Subcutaneous adipose tissue (tissue), 4 donors: Measurements from ENCODE around the gene AKNA. TPM values are rescaled to one million over a fixed set of nuclear protein-coding genes. Genes with fewer than 3 reads are reported as not detected.

ENCODE experiments used
- total RNA-seq, 4 donors: library from RNA; depleted of rRNA; stranded (reverse); fragments of >200 nt; gene quantifications; one replicate each; pipeline ENCODE4 v1.1.0, GENCODE V29; 2016
- TF ChIP-seq, protein P1 (sequence below): fragments of 450-650 bp; IDR thresholded peaks from one replicate; pipeline ENCODE4 v1.5.1; 2016; ENCODE audit warnings: low read depth, mild to moderate bottlenecking, control low read depth, antibody characterized with exemption, moderate library complexity

Gene AKNA, protein sequence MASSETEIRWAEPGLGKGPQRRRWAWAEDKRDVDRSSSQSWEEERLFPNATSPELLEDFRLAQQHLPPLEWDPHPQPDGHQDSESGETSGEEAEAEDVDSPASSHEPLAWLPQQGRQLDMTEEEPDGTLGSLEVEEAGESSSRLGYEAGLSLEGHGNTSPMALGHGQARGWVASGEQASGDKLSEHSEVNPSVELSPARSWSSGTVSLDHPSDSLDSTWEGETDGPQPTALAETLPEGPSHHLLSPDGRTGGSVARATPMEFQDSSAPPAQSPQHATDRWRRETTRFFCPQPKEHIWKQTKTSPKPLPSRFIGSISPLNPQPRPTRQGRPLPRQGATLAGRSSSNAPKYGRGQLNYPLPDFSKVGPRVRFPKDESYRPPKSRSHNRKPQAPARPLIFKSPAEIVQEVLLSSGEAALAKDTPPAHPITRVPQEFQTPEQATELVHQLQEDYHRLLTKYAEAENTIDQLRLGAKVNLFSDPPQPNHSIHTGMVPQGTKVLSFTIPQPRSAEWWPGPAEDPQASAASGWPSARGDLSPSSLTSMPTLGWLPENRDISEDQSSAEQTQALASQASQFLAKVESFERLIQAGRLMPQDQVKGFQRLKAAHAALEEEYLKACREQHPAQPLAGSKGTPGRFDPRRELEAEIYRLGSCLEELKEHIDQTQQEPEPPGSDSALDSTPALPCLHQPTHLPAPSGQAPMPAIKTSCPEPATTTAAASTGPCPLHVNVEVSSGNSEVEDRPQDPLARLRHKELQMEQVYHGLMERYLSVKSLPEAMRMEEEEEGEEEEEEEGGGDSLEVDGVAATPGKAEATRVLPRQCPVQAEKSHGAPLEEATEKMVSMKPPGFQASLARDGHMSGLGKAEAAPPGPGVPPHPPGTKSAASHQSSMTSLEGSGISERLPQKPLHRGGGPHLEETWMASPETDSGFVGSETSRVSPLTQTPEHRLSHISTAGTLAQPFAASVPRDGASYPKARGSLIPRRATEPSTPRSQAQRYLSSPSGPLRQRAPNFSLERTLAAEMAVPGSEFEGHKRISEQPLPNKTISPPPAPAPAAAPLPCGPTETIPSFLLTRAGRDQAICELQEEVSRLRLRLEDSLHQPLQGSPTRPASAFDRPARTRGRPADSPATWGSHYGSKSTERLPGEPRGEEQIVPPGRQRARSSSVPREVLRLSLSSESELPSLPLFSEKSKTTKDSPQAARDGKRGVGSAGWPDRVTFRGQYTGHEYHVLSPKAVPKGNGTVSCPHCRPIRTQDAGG (N-terminal part only)
- total RNA-seq = 10 to 100 TPM; 25.3 to 63.9 (median 52.6) TPM

DNA sequence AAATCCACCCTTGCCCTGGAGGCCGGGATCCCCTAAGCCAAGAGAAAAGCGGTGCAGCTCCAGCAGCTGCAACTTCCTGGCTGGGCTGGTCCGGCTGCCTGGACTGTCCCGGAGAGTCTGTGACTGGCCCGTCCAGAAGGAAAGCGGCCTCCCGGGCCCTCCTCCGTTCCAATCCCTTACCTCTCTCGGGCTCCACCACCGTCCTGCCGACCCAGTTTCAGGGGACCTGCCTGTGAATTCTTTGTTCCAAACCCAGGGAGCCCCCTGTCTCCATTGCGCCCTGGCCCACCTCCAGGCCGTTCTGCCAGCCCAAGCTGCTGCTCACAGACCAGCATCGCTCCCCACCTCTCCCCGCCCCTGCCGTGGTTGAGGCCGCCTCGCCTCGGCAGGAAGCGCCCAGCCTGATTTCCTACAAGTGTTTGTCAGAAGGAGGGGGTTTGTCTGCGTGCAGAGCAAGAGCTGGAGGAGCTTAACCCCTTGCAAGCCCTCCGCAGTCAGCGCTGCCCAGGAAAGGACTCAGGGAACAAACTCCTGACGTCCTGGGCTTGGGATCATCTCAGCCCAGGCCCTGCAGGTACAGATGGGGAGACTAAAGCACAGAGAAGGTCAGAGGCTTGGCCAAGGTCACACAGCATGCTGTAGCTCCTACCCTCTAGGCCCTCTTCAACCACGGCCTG is at the start of gene AKNA:
Gene AKNA, minus strand, starts transcription at position 303 of the 677 bp plus-strand sequence. CDS start 6,649 bp downstream, outside the sequence.
- TF ChIP-seq, protein P1, sequence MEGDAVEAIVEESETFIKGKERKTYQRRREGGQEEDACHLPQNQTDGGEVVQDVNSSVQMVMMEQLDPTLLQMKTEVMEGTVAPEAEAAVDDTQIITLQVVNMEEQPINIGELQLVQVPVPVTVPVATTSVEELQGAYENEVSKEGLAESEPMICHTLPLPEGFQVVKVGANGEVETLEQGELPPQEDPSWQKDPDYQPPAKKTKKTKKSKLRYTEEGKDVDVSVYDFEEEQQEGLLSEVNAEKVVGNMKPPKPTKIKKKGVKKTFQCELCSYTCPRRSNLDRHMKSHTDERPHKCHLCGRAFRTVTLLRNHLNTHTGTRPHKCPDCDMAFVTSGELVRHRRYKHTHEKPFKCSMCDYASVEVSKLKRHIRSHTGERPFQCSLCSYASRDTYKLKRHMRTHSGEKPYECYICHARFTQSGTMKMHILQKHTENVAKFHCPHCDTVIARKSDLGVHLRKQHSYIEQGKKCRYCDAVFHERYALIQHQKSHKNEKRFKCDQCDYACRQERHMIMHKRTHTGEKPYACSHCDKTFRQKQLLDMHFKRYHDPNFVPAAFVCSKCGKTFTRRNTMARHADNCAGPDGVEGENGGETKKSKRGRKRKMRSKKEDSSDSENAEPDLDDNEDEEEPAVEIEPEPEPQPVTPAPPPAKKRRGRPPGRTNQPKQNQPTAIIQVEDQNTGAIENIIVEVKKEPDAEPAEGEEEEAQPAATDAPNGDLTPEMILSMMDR = no peak

DNA sequence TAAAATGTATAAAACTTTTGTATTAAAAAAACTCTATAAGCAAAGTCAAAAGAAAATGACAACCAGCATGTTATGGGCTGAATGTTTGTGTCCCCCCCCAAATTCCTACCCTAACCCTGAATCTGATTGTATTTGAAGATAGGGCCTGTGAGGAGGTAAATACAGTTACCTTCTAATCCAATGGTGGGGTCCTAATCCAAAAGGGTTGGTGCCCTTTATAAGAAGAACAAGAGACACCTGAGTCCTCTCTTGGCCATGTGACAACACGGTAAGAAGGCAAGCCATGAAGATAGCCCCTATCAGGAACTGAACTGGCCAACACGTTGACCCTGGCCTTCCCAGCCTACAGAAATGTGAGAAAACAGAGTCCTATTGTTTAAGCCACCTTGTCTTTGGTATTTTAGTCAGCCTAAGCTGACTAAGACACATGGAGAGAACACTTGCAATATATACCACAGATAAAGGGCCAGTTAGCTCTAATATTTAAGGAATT is 49.7 kb upstream of the AKNA start:
- TF ChIP-seq, protein P1 = no peak

DNA sequence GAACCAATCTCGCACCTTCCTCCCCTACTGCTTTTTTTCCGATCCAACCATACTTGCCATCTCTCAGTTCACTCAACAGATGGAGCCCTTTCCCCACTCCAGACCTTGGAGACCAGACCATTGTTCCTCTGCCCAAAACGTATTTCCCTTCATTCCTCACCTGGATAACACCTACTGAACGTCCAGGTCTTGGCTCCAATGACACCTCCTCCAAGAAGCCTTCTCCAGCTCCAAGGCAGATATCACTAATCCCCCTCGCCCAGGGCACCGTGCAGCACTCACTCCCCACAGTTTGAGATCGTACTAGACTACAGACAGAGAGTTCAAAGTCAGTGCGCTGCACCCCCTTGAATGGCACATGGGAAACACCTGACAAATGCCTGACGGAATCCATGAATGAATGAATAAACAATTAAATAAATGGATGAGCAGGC is 47.1 kb upstream of the AKNA start:
- TF ChIP-seq, protein P1 = no peak

DNA sequence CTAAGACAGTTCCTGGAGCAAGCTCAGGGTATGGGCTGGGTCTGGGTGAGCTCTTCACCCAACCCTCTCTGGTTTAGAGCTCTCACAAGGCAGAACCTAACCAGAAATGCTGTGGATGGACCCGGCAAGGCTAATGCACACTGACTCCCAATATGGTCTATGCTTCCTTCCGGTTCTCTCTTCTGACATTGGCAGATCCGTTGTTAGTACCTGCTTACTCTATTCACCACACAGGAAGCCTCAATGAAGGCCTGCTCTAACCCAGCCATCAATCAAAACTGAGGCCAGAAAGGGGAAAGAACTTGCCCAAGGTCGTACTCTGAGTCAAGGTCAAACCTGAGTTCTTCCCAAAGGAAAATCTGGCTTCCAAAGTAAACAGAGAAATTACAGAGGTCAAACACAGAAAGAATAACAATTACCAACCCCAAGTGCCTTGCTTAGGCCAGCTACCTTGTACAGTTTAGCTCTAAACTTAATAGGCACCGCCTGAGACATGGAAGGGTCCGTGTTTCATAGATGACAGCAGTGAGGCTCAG is 46.0 kb upstream of the AKNA start:
- TF ChIP-seq, protein P1 = no peak

DNA sequence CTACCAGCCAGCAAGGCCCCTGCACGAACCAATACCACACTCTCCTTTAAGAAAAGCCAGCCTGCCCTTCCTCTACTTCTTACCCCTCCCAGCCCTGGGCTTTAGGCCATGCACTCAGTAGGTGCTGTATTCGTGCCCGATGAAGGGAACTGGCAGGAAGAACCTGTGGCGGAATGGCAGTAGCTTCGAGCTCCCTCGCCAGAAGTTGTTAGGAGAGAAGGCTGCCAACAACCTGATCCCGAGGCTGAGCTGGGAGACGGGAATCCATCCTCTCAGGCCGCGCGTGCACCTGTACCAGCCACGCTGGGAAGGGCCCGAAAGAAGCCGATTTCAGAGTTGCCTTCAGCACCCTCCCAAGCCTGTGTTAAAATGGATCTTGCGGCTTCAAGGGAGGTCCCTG is 45.3 kb upstream of the AKNA start:
- TF ChIP-seq, protein P1 = no peak

DNA sequence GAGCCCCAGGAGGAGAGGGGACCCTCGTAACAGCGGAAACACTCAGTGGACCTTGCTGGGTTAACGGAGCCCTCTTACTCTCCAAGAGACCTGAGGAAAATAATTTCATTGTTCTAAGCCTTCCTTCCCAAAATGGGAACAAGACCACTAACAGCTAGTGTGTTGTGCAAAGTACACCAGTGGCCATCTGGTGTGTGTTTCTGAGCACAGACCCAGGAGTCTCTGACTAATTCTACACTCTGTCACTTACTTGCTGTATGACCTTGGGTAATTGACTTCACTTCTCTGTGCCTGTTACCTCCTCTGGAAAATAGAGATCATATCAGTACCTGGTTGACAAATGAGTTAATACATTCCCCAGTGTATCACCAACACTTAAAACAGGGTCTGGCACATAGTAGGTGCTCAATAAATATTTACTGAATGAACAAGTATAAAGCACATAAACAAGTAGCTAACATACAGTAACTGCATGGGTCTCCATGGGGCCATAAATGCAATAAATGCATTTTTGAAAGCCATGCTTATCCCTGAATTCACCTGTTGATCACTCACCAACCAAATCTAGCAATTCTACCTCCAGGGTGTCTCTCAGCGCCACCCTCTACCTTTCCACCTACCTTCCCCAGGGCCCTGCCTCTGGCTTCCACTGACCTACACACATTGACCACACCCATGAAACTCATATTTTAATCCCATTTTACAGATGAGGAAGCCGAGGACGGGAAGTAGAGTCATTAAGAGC is 44.7 kb upstream of the AKNA start:
- TF ChIP-seq, protein P1 = no peak
